C1 segment of cervical spinal cord (tissue), 14 donors: Measurements from ENCODE around the gene LGI4.
A peak's percentile ranks its signal among the peaks of the same experiment; 100 is the strongest.

ENCODE experiments used
- DNase-seq, 14 donors: peaks; one replicate each; lab custom pipeline; 2025; lab: John Stamatoyannopoulos, UW

LGI4 gene

GRCh38 chr19:35088131-35088913 is 46.5 kb downstream of the LGI4 start:
- peak in 1 of 14 donors; percentile 45 for DNase-seq

DNA sequence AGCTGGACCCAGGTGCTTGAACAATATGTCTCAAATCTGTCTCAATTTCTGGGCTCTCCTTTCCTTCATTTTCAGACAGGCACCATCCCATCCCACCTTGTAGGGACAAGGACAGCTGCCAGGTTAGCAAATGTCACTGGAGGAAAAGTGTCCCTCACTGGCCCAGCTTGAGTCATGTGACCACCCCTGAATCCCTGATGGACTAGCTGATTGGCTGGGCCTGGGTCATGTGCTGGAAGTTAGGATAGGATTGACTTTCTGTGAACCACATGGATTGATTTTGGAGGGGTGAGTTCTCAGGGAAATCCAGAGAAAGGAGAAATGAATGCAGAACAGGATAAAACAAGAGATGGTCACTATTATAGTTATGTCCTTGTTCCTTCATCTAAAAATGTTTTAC is 47.5 kb downstream of the LGI4 start:
- DNase-seq, result no peak

GRCh38 chr19:35086455-35086854 is 48.4 kb downstream of the LGI4 start:
- DNase-seq, result no peak

DNA sequence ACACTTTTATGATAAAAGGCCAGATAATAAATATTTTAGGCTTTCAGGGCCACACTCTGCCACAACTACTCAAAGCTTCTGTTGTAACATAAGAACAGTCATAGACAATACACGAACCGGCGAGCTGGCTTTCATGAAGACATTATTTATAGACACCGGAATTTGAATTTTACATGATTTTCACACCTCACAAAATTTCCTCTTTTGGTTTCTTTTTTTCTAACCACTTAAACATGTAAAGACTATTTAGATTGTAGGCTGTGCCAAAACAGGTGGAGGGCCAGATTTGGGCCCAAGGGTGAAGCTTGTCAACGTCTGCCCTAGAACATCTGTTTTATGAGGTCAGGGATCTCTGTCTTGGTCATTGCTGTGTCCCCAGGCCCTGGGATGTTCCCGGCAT is 48.9 kb downstream of the LGI4 start:
- no peak for DNase-seq

DNA sequence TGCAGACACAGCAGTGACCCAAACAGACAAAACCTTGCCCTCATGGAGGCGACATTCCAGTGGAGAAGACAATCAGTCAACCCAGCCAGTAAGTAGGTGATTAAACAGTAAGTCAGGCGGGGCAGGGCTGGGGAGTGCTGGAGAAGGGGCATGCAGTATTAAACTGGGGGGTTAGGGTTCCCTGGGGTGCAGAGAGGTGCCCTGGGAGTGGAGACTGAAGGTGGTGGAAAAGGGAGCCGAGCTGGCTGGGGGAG is 50.4 kb downstream of the LGI4 start:
- DNase-seq, result no peak

GRCh38 chr19:35083691-35084508 is 51.0 kb downstream of the LGI4 start:
- no peak for DNase-seq

DNA sequence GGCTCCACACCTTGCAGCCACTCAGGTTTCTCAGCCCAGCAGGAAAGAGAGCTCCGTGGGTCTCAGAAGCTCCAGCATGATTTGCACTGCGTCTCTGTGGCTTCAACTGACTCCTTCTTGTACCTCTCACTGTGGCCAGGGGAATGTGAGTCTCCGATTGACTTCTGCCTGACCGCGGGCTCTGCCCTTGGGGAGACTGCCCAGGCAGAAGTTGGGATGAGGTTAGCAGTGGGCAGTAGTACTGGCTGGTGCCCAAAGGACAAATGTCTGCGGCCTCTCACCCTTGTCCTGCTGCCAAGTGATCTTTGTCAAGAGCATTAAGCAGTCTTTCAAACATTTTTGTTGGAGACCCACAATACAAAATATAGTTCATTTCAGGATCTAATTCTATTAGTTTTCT is 53.7 kb downstream of the LGI4 start:
- no peak for DNase-seq

DNA sequence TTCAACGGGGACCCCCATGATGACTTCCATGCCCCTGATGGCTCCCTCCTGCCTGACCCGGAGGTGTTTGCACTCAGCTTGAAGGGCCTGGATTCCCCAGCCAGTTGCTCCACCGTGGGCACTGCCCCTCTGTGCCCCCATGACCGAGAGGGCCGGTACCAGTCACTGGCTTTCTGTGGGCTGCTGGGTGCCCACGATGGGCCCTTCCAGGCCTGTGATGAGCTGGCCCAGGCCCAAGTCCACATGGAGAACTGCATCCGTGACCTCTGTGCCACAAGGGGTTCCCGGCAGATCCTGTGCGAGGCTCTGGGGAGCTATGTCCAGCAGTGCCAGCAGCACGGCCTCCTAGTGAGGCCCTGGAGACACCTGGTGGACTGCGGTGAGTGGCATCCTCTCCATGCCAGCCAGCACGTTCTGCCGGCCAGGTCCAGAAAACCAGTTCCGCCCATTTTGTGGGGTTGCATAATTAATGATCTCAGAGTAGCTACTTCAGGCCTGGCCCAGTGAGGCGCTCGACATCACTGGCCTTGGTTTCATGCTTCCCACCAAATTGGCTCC is 54.2 kb downstream of the LGI4 start:
- no peak for DNase-seq

- no peak for DNase-seq
Observed at GRCh38 chr19:35079826-35080225, 55.0 kb downstream of the LGI4 start.

- no peak for DNase-seq
Observed at GRCh38 chr19:35077411-35078223, 57.2 kb downstream of the LGI4 start.

GRCh38 chr19:35076657-35077056 is 58.2 kb downstream of the LGI4 start:
- DNase-seq, result no peak

DNA sequence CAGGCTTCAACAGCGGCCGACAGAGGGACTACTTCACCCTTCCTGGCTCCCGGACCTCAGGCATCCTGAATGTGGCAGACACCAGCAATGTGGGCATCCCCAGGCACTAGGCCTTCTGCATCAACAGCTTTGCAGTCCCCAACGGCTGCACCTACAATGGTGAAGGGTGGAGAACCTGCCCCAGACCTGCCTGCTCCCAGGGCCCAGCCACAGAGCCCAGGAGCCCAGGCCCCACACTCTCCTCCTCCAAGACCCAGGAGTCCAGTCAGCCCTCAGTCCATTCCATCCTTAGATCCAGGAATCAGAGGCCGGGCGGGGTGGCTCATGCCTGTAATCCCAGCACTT is 58.9 kb downstream of the LGI4 start:
- no peak for DNase-seq

DNA sequence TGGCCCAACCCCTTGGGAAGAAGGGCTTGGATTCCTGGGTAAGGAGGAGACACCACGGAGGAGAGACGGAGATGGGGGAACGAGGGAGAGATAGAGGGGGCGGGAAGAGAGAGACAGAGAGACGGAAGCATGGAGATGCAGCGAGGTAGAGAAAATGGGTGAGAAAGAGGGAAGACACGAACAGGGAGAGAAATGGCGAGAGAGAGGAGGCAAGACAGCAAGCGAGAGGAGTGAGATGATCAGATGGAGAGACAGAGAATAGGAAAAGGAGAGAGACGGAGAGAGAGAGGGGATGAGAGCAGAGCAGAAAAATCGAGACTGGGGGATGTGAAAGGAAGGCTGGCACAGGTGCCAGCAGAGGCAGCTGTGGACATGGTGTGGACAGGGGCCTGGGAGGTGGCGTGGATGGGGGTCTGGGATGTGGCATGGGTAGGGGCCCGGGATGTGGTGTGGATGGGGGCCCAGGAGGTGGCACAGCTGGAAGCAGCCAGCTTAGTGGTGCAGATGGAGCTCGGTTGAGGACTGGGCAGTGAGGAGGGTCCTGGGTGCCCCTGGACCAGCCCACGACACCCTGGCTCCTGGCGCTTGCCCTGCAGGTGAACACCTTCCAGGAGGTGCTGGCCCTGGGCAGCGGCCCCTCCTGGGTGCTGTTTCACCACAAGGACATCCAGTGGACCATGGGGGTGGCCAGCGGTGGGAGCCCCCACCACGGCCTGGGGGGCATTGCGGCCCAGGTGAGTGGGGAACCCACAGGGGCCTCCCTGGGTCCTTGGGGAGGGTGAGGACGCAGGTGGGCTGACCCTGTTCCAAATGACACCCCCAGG is 59.4 kb downstream of the LGI4 start:
- no peak for DNase-seq
